Right atrium auricular region (tissue), 2 donors: ENCODE data around the gene ELMO2. TPM values are rescaled to one million over a fixed set of nuclear protein-coding genes. Genes with fewer than 3 reads are reported as not detected.
A peak's percentile ranks its signal among the peaks of the same experiment; 100 is the strongest.

Experiments
- DNase-seq: peaks from one replicate; pipeline ENCODE4 v3.0.0-alpha.2; 2019; ENCODE audit warnings: low spot score
- H3K27ac ChIP-seq, 2 donors: fragments of 200-600 bp; sonication (generic); 1 replicate in 1 of 2; 2 replicates in 1 of 2; pipeline ENCODE4 v1.5.1; 2016 to 2019
- H3K27me3 ChIP-seq, 2 donors: fragments of 200-600 bp; sonication (generic); one replicate each; pipeline versions ENCODE4 v1.5.1 to v1.6.0; 2017 to 2019
- H3K36me3 ChIP-seq: fragments of 200-600 bp; sonication (generic); one replicate; pipeline ENCODE4 v1.5.1; 2016
- H3K4me1 ChIP-seq, 2 donors: fragments of 200-600 bp; sonication (generic); one replicate each; pipeline versions ENCODE4 v1.5.1 to v1.6.0; 2017 to 2019
- H3K4me3 ChIP-seq, 2 donors: fragments of 200-600 bp; sonication (generic); 1 replicate in 1 of 2; 2 replicates in 1 of 2; pipeline ENCODE4 v1.5.1; 2017 to 2019; ENCODE audit warnings: mild to moderate bottlenecking in 1 of 2, moderate library complexity in 1 of 2
- H3K9me3 ChIP-seq, 2 donors: fragments of 200-600 bp; sonication (generic); one replicate each; pipeline ENCODE4 v1.5.1; 2019
- CTCF ChIP-seq, 2 donors: fragments of 200-600 bp; sonication (generic); IDR thresholded peaks; one replicate each; pipeline ENCODE4 v1.5.1; 2019; ENCODE audit warnings: antibody characterized with exemption in 2 of 2
- total RNA-seq, 2 donors: library from RNA; depleted of rRNA; stranded (reverse); fragments of >200 nt; gene quantifications; one replicate each; pipeline ENCODE4 v1.1.0, GENCODE V29; 2016

ELMO2 gene
- total RNA-seq, 2 donors from 2014 or later = 29.4 to 32.7 TPM

- Histone ChIP-seq H3K9me3 (peaks cover 0 to 10% of the 10 kb centered on the region in 2 donors), H3K4me3 (no peak overlapping the region), H3K4me1 (peaks cover 0 to 1% of the 10 kb centered on the region in 2 donors), H3K27me3 (no peaks in the 10 kb centered on the region), H3K36me3 (no peaks in the 10 kb centered on the region), H3K27ac (no peak overlapping the region)
- no peak for DNase-seq
- TF ChIP-seq CTCF (IDR thresholded peaks at IDR 0.05) = no peak
These were observed 9.4 kb upstream of the ELMO2 start for GRCh38 chr20:46415773-46416172.

GRCh38 chr20:46414608-46415007, 8.2 kb upstream of the ELMO2 start:
- Histone ChIP-seq H3K4me3 (no peak overlapping the region), H3K36me3 (no peaks in the 10 kb centered on the region), H3K27me3 (no peaks in the 10 kb centered on the region), H3K27ac (no peak overlapping the region), H3K9me3 (peaks cover 0 to 10% of the 10 kb centered on the region in 2 donors), H3K4me1 (peaks cover 0 to 4% of the 10 kb centered on the region in 2 donors)
- DNase-seq = no peak
- no peak for TF ChIP-seq CTCF (IDR thresholded peaks at IDR 0.05)

- no peak overlapping the region for H3K4me3 ChIP-seq
- no peak for TF ChIP-seq CTCF (IDR thresholded peaks at IDR 0.05)
These were observed 5.2 kb upstream of the ELMO2 start for GRCh38 chr20:46411637-46412036.

GRCh38 chr20:46408281-46408731, 1.9 kb upstream of the ELMO2 start:
- no peaks in the 10 kb centered on the region for H3K27me3 ChIP-seq
- H3K4me3 ChIP-seq = no peak overlapping the region
- no peaks in the 10 kb centered on the region for H3K9me3 ChIP-seq
- no peaks in the 10 kb centered on the region for H3K36me3 ChIP-seq
- H3K4me1 ChIP-seq = peaks cover 0 to 41% of the 10 kb centered on the region in 2 donors
- H3K27ac ChIP-seq = no peak overlapping the region
- no peak for DNase-seq
- no peak for TF ChIP-seq CTCF (IDR thresholded peaks at IDR 0.05)

More at GRCh38 chr20:46411637-46412036, 5.2 kb upstream of the ELMO2 start:
- no peaks in the 10 kb centered on the region for H3K36me3 ChIP-seq
- H3K27ac ChIP-seq = no peak overlapping the region
- no peak for DNase-seq
- H3K27me3 ChIP-seq = no peaks in the 10 kb centered on the region
- peaks cover 0 to 14% of the 10 kb centered on the region in 2 donors for H3K4me1 ChIP-seq
- H3K9me3 ChIP-seq = peaks cover 0 to under 1% of the 10 kb centered on the region in 2 donors

- Histone ChIP-seq H3K27ac (peak overlapping the region in 1 of 2 donors; percentile 93), H3K4me1 (peaks cover 0 to 47% of the 10 kb centered on the region in 2 donors), H3K27me3 (no peaks in the 10 kb centered on the region), H3K9me3 (no peaks in the 10 kb centered on the region), H3K36me3 (no peaks in the 10 kb centered on the region), H3K4me3 (no peak overlapping the region)
- TF ChIP-seq CTCF (IDR thresholded peaks at IDR 0.05) = no peak
- no peak for DNase-seq
These were observed 1.2 kb upstream of the ELMO2 start for GRCh38 chr20:46407671-46407996.

GRCh38 chr20:46406986-46407670, 713 bp upstream of the ELMO2 start:
- peaks cover 0 to 53% of the 10 kb centered on the region in 2 donors for H3K4me1 ChIP-seq
- H3K27ac ChIP-seq = peak overlapping the region; percentile 93 to 96
- H3K27me3 ChIP-seq = no peaks in the 10 kb centered on the region
- TF ChIP-seq CTCF (IDR thresholded peaks at IDR 0.05) = peak in 1 of 2 donors; percentile 1
- peak; percentile 75 for DNase-seq
- peak overlapping the region; percentile 74 to 81 for H3K4me3 ChIP-seq
- no peaks in the 10 kb centered on the region for H3K9me3 ChIP-seq
- no peaks in the 10 kb centered on the region for H3K36me3 ChIP-seq
